ENCODE measurements around the gene ABCC5.
A peak's percentile ranks its signal among the peaks of the same experiment; 100 is the strongest.

GRCh38 chr3:183884427-183885296 lies 133.0 kb downstream of the ABCC5 start, which contains the start of gene PARL:
- TF ChIP-seq ZNF274 (IDR thresholded peaks at IDR 0.05; ENCODE audit: low read depth, low read length) (no peak), YY1 (IDR thresholded peaks at IDR 0.05; ENCODE audit: insufficient read depth, insufficient read length) (peak; percentile 74), SUZ12 (IDR thresholded peaks at IDR 0.05; ENCODE audit: extremely low read depth, insufficient read depth, insufficient read length) (no peak)

Data from NT2/D1 (cell line).